Thoracic aorta (tissue), 2 donors: Measurements from ENCODE around the gene TBKBP1. TPM values are rescaled to one million over a fixed set of nuclear protein-coding genes. Genes with fewer than 3 reads are reported as not detected.

Source experiments
- ATAC-seq: fragments of 150-250 bp; one replicate; pipeline ENCODE4 v1.8.0; 2017; ENCODE audit warnings: low read depth; ENCODE audit not compliant: insufficient number of reproducible peaks, low FRiP score
- DNase-seq: peaks from one replicate; pipeline ENCODE4 v3.0.0-alpha.2; 2020; ENCODE audit warnings: low spot score
- H3K27ac ChIP-seq, 2 donors: fragments of 200-600 bp; sonication (generic); 1 replicate in 1 of 2; 2 replicates in 1 of 2; pipeline ENCODE4 v1.5.1; 2016; ENCODE audit warnings: mild to moderate bottlenecking in 2 of 2, moderate library complexity in 2 of 2
- H3K27me3 ChIP-seq: fragments of 200-600 bp; sonication (generic); replicated peaks from 2 replicates; pipeline ENCODE4 v1.6.0; 2016; ENCODE audit warnings: mild to moderate bottlenecking; ENCODE audit not compliant: insufficient read depth
- H3K36me3 ChIP-seq: fragments of 200-600 bp; sonication (generic); one replicate; pipeline ENCODE4 v1.5.1; 2016
- H3K4me1 ChIP-seq, 2 donors: fragments of 200-600 bp; sonication (generic); 1 replicate in 1 of 2; 2 replicates in 1 of 2; pipeline versions ENCODE4 v1.5.1 to v1.6.0; 2016; ENCODE audit warnings: low read depth in 2 of 2, mild to moderate bottlenecking in 1 of 2; ENCODE audit not compliant: control insufficient read depth in 1 of 2
- H3K4me3 ChIP-seq: fragments of 200-600 bp; sonication (generic); 2 replicates; pipeline ENCODE4 v1.5.1; 2016; ENCODE audit warnings: mild to moderate bottlenecking
- H3K9me3 ChIP-seq: fragments of 200-600 bp; sonication (generic); 2 replicates; pipeline ENCODE4 v1.5.1; 2016
- CTCF ChIP-seq: fragments of 200-600 bp; sonication (generic); IDR thresholded peaks from one replicate; pipeline ENCODE4 v1.5.1; 2019; ENCODE audit warnings: antibody characterized with exemption
- total RNA-seq, 2 donors: library from RNA; depleted of rRNA; stranded (reverse); fragments of >200 nt; gene quantifications; one replicate each; pipeline versions ENCODE4 v1.1.0 to v1.2.3, GENCODE V29; 2016

TBKBP1 gene
- total RNA-seq, 2 donors from 2014 or later = 8.8 to 19.1 TPM

DNA sequence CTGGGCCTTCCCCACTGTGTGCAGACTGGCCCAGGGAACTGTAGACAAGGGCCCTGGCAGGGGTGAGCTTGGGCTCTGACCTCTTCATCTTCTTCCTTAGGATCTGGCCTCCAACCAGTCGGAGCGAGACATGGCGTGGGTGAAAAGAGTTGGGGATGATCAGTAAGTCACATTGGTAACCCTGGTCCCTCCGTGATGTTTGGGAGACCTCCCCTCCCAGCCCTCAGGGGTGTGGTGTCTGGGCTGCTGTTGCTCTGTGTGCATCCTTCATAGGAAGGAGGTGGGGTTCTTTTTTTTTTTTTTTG is 5.5 kb downstream of the TBKBP1 start:
- no peak for DNase-seq
- peaks cover 5% of the 10 kb centered on the region for H3K36me3 ChIP-seq
- H3K27me3 ChIP-seq = no peaks in the 10 kb centered on the region
- ATAC-seq = no peak
- no peak for TF ChIP-seq CTCF
- peaks cover 10 to 12% of the 10 kb centered on the region in 2 donors for H3K4me1 ChIP-seq
- H3K9me3 ChIP-seq = no peaks in the 10 kb centered on the region
- H3K27ac ChIP-seq = no peak overlapping the region
- H3K4me3 ChIP-seq = no peak overlapping the region

DNA sequence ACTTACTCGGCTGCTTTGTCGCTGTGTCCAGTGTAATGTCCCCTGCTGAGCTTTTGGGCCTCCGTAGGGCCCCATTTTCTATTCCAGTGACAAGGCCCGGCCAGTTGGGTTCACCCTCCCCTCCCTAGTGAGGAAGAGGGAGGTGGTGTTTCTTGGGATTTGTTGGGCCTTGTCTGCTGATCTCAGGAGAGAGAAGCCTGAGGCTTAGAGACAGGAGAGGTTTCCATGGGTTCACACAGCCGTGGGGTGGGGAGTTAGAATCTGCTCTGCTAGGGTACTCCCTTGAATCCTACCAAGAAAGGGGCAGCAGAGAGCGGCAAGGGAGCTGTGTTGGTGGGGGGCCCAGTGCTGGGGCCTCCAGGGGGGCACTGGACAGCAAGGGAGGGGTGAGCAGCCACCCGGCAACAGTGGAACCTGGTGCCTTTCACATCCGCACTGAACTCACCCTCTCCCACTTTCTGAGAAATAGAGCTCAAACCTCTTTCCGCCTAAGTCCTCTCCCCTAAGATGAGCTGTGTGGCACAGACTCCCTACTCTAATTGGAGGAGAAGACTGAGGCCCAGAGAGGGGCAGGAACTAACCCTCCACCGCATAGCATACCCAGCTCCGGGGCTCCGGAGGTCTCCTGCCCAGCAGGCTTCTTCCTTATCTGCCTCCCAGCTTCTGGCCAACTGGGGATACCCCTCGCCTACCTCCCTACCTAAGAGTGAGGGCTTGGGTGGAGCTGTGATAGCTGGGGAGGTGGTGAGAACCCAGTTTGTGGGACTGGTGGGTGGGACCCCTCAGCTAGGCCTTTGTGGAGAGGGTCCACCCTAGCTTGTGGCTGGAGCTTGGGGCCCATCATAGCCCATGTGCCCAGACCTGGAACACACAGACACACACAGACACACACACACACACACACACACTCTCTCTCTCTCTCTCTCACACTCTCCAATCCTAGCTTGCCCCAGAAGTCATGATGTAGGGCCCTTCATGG is 6.8 kb downstream of the TBKBP1 start:
- ATAC-seq = no peak
- peaks cover 2 to 4% of the 10 kb centered on the region in 2 donors for H3K4me1 ChIP-seq
- peaks cover 5% of the 10 kb centered on the region for H3K36me3 ChIP-seq
- TF ChIP-seq CTCF = no peak
- DNase-seq = no peak
- no peaks in the 10 kb centered on the region for H3K27me3 ChIP-seq
- H3K9me3 ChIP-seq = no peaks in the 10 kb centered on the region
- no peak overlapping the region for H3K4me3 ChIP-seq
- no peak overlapping the region for H3K27ac ChIP-seq

DNA sequence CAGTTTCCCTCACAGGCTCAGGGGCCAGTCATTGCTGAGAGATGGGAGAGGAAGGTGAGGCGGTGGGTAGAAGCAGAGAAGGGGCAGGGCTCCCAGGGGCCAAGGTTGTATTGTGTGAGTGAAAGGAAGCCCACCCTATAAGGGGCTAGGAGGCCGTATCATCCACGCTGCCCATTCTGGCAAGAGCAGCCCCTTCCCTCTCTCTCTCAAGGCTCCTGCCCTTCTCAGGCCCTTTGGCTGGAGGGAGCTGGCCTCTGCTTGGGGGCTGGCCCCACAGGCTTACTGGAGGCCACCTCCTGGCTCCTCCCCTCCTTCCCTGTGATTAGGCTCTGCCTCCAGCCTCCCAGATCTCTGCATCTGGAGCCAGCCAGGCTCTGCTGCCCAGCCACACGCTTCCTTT is 7.6 kb downstream of the TBKBP1 start:
- ATAC-seq (no peak), DNase-seq (no peak)
- H3K9me3 ChIP-seq = no peaks in the 10 kb centered on the region
- no peak overlapping the region for H3K4me3 ChIP-seq
- H3K27ac ChIP-seq = no peak overlapping the region
- peaks cover 5% of the 10 kb centered on the region for H3K36me3 ChIP-seq
- no peak for TF ChIP-seq CTCF
- no peaks in the 10 kb centered on the region for H3K27me3 ChIP-seq
- peaks cover 0 to 4% of the 10 kb centered on the region in 2 donors for H3K4me1 ChIP-seq

- Histone ChIP-seq H3K4me1 (peaks cover 0 to 11% of the 10 kb centered on the region in 2 donors), H3K27ac (no peak overlapping the region), H3K9me3 (no peaks in the 10 kb centered on the region), H3K36me3 (peaks cover 5% of the 10 kb centered on the region), H3K4me3 (no peak overlapping the region), H3K27me3 (no peaks in the 10 kb centered on the region)
- ATAC-seq (no peak), DNase-seq (no peak)
- TF ChIP-seq CTCF = no peak
These were observed 8.5 kb downstream of the TBKBP1 start for GRCh38 chr17:47702391-47702995.

DNA sequence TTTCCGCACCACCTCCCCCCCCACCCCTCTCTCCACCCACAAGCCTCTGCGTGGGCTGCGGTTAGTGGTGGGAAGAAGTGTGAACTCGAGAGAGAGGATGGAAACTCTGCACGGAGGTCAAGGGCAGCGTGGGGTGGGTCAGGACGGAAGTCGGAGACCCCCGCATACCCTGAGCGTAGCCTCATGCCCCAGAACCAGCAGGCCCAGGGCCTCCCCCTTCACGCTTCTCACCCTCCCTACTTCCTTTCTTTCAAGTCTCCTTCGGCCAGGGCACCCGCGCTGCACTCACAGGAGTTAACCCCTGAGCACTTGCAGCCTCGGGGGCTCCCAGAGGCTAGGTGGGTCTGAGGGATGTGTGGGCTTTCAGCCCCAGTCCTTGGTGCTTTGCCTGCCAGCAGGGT is 9.2 kb downstream of the TBKBP1 start:
- ATAC-seq = no peak
- Histone ChIP-seq H3K36me3 (peaks cover 5% of the 10 kb centered on the region), H3K9me3 (no peaks in the 10 kb centered on the region), H3K4me1 (peaks cover 0 to 18% of the 10 kb centered on the region in 2 donors), H3K27me3 (no peaks in the 10 kb centered on the region), H3K27ac (no peak overlapping the region), H3K4me3 (no peak overlapping the region)
- DNase-seq = no peak
- TF ChIP-seq CTCF = no peak
